Measurements from ENCODE around the gene AGPAT2. TPM values are rescaled to one million over a fixed set of nuclear protein-coding genes. Genes with fewer than 3 reads are reported as not detected.

The AGPAT2 gene
- total and polyA plus RNA-seq, 2 experiments from 2014 or later: 125 to 242 TPM

DNA sequence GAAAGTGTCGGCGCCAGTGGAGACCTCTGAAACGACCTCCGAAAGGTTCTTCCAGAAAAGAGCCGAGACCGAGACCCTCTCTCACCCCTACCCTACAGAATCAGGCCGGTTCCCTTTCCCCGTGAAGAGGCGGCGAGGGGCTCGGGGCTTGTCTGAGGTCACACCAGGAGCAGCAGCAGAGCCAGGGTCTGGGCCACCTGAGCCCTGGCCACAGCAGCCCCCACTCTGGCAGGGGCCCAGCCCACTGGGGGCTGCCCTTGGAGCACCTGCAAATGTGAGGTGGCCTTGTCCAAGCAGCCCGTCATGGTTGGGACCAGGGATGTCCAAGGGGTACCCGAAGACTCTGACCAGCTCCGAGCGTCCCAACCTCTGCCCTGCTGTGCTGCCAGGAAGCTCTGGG, 9.2 kb downstream of the AGPAT2 start:
- no peaks in the 10 kb centered on the region for H3K9me2 ChIP-seq (replicated peaks; ENCODE audit: insufficient read depth)
- no peaks in the 10 kb centered on the region for H3K36me3 ChIP-seq (replicated peaks; ENCODE audit: insufficient read depth, low read depth)
- no peaks in the 10 kb centered on the region for H3K9me3 ChIP-seq (ENCODE audit: low read depth)
- H4K20me1 ChIP-seq (ENCODE audit: insufficient read depth, poor library complexity, severe bottlenecking): peaks cover 22% of the 10 kb centered on the region
- H3K27me3 ChIP-seq: no peaks in the 10 kb centered on the region
- no peak overlapping the region for H3K27ac ChIP-seq
- 96% methylated on average over 15 of the region's 15 CpGs for WGBS (ENCODE audit: low lambda C conversion rate, missing lambda C conversion rate)
- peaks cover 52% of the 10 kb centered on the region for H3K79me2 ChIP-seq
- no peak overlapping the region for H3K4me2 ChIP-seq
- no peak overlapping the region for H3K4me3 ChIP-seq
- TF ChIP-seq, protein P1, sequence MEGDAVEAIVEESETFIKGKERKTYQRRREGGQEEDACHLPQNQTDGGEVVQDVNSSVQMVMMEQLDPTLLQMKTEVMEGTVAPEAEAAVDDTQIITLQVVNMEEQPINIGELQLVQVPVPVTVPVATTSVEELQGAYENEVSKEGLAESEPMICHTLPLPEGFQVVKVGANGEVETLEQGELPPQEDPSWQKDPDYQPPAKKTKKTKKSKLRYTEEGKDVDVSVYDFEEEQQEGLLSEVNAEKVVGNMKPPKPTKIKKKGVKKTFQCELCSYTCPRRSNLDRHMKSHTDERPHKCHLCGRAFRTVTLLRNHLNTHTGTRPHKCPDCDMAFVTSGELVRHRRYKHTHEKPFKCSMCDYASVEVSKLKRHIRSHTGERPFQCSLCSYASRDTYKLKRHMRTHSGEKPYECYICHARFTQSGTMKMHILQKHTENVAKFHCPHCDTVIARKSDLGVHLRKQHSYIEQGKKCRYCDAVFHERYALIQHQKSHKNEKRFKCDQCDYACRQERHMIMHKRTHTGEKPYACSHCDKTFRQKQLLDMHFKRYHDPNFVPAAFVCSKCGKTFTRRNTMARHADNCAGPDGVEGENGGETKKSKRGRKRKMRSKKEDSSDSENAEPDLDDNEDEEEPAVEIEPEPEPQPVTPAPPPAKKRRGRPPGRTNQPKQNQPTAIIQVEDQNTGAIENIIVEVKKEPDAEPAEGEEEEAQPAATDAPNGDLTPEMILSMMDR (IDR thresholded peaks at IDR 0.05; ENCODE audit: poor library complexity): no peak
- TF ChIP-seq EZH2 (IDR thresholded peaks at IDR 0.05; ENCODE audit: borderline replicate concordance) (no peak), EZH2phosphoT487 (IDR thresholded peaks at IDR 0.05; ENCODE audit: low read depth, severe bottlenecking, unreplicated experiment) (no peak)
- H3K4me1 ChIP-seq (ENCODE audit: insufficient read depth): peaks cover 14% of the 10 kb centered on the region
- no peak overlapping the region for H2AFZ ChIP-seq
- DNase-seq (ENCODE audit: low spot score): no peak

- no peak for DNase-seq (ENCODE audit: low spot score)
- no peaks in the 10 kb centered on the region for H3K36me3 ChIP-seq (replicated peaks; ENCODE audit: insufficient read depth, low read depth)
- WGBS (ENCODE audit: low lambda C conversion rate, missing lambda C conversion rate): 93% methylated on average over 43 of the region's 46 CpGs
- TF ChIP-seq EZH2 (IDR thresholded peaks at IDR 0.05; ENCODE audit: borderline replicate concordance) (no peak), EZH2phosphoT487 (IDR thresholded peaks at IDR 0.05; ENCODE audit: low read depth, severe bottlenecking, unreplicated experiment) (no peak)
- TF ChIP-seq, protein P1 (IDR thresholded peaks at IDR 0.05; ENCODE audit: poor library complexity): no peak
- no peak overlapping the region for H3K4me2 ChIP-seq
- no peaks in the 10 kb centered on the region for H3K9me2 ChIP-seq (replicated peaks; ENCODE audit: insufficient read depth)
- peaks cover 15% of the 10 kb centered on the region for H4K20me1 ChIP-seq (ENCODE audit: insufficient read depth, poor library complexity, severe bottlenecking)
- no peak overlapping the region for H2AFZ ChIP-seq
- no peaks in the 10 kb centered on the region for H3K9me3 ChIP-seq (ENCODE audit: low read depth)
- H3K4me3 ChIP-seq: no peak overlapping the region
- H3K4me1 ChIP-seq (ENCODE audit: insufficient read depth): peaks cover 17% of the 10 kb centered on the region
- peaks cover 42% of the 10 kb centered on the region for H3K79me2 ChIP-seq
- no peak overlapping the region for H3K27ac ChIP-seq
- H3K27me3 ChIP-seq: no peaks in the 10 kb centered on the region
Observed at GRCh38 chr9:136676920-136677686, 10.2 kb downstream of the AGPAT2 start.

GRCh38 chr9:136676297-136676794, 10.9 kb downstream of the AGPAT2 start:
- 89% methylated on average over 13 of the region's 13 CpGs for WGBS (ENCODE audit: low lambda C conversion rate, missing lambda C conversion rate)
- no peak for DNase-seq (ENCODE audit: low spot score)
- peak overlapping the region; percentile 67 for H3K27ac ChIP-seq
- H3K9me3 ChIP-seq (ENCODE audit: low read depth): no peaks in the 10 kb centered on the region
- no peaks in the 10 kb centered on the region for H3K36me3 ChIP-seq (replicated peaks; ENCODE audit: insufficient read depth, low read depth)
- H3K4me1 ChIP-seq (ENCODE audit: insufficient read depth): peaks cover 17% of the 10 kb centered on the region
- H3K9me2 ChIP-seq (replicated peaks; ENCODE audit: insufficient read depth): no peaks in the 10 kb centered on the region
- no peak overlapping the region for H2AFZ ChIP-seq
- TF ChIP-seq EZH2phosphoT487 (IDR thresholded peaks at IDR 0.05; ENCODE audit: low read depth, severe bottlenecking, unreplicated experiment) (no peak), EZH2 (IDR thresholded peaks at IDR 0.05; ENCODE audit: borderline replicate concordance) (no peak)
- TF ChIP-seq, protein P1 (IDR thresholded peaks at IDR 0.05; ENCODE audit: poor library complexity): no peak
- no peaks in the 10 kb centered on the region for H3K27me3 ChIP-seq
- H3K79me2 ChIP-seq: peaks cover 35% of the 10 kb centered on the region
- no peak overlapping the region for H3K4me2 ChIP-seq
- H4K20me1 ChIP-seq (ENCODE audit: insufficient read depth, poor library complexity, severe bottlenecking): peaks cover 9% of the 10 kb centered on the region
- no peak overlapping the region for H3K4me3 ChIP-seq
